HepG2 (cell line): ENCODE measurements around the gene NEURL3. TPM values are rescaled to one million over a fixed set of nuclear protein-coding genes. Genes with fewer than 3 reads are reported as not detected.

Experiments
- ATAC-seq: fragments of 200-7000 bp; cut with Tn5 transposase; 3 replicates; pipeline ENCODE4 v1.9.1; 2020; ENCODE audit warnings: mild to moderate bottlenecking, moderate library complexity
- BruUV-seq: library from RNA; stranded (reverse); fragments of 400-500 nt; replicated peaks from 2 replicates; lab custom pipeline; 2021; lab: Mats Ljungman, UMichigan
- CTCF ChIA-PET: fragments of 300-600 bp; formaldehyde crosslinking; extraction: SDS; loops from one replicate; lab custom pipeline; 2021; ENCODE audit warnings: low total read pairs, inconsistent platforms, low intra/inter-chr PET ratio; lab: Yijun Ruan, JAX
- POLR2A ChIA-PET: fragments of 350-600 bp; sonication (Branson Sonifier 250); formaldehyde crosslinking; loops from one replicate; lab custom pipeline; 2020; ENCODE audit warnings: antibody characterized with exemption, inconsistent platforms; lab: Yijun Ruan, JAX
- DNase-seq: peaks from one replicate; pipeline ENCODE4 v3.0.0-alpha.2; 2015; ENCODE audit warnings: low spot score
- FAIRE-seq: peaks from 3 replicates; lab custom pipeline; 2011; peaks lifted over from hg19 to GRCh38; lab: Jason Lieb, UNC
- H2AFZ ChIP-seq: one replicate; pipeline ENCODE4 v1.6.1; 2011; ENCODE audit warnings: low read length, inconsistent platforms
- H3K27ac ChIP-seq: fragments of 300-600 bp; 3 replicates; pipeline ENCODE4 v1.8.0; 2011; ENCODE audit warnings: mixed run types, mild to moderate bottlenecking, mixed read lengths, low read length, inconsistent platforms; ENCODE audit not compliant: insufficient read depth; ENCODE audit errors: extremely low read length
- H3K27me3 ChIP-seq, 2 experiments: fragments of 200-600 bp in 1 of 2; 2 replicates in 1 of 2; 3 replicates in 1 of 2; pipeline versions ENCODE4 v1.6.0 to v1.8.0; 2011; ENCODE audit warnings: low read length in 2 of 2, mild to moderate bottlenecking in 2 of 2, moderate library complexity in 2 of 2, inconsistent platforms in 1 of 2; ENCODE audit not compliant: insufficient read depth in 2 of 2, control insufficient read depth in 1 of 2
- H3K36me3 ChIP-seq, 2 experiments: fragments of 200-600 bp in 1 of 2; replicated peaks in 1 of 2; 2 replicates in 1 of 2; 3 replicates in 1 of 2; pipeline versions ENCODE4 v1.5.1 to v1.8.0; 2011; ENCODE audit warnings: low read length in 2 of 2, inconsistent platforms in 1 of 2; ENCODE audit not compliant: insufficient read depth in 2 of 2, control insufficient read depth in 1 of 2
- H3K4me1 ChIP-seq: 2 replicates; pipeline ENCODE4 v1.5.1; 2012; ENCODE audit warnings: low read length, inconsistent platforms; ENCODE audit not compliant: insufficient read depth
- H3K4me2 ChIP-seq: 2 replicates; pipeline ENCODE4 v1.6.0; 2011; ENCODE audit warnings: low read depth, low read length, inconsistent platforms
- H3K4me3 ChIP-seq, 3 experiments: fragments of 200-600 bp in 1 of 3; sonication (generic), shearing (Covaris generic) in 1 of 3; replicated peaks in 1 of 3; 2 replicates each; pipeline ENCODE4 v1.5.1; 2011 to 2016; ENCODE audit warnings: low read length in 3 of 3, inconsistent platforms in 2 of 3, low read depth in 2 of 3, mild to moderate bottlenecking in 2 of 3, control low read depth in 1 of 3, mixed read lengths in 1 of 3; ENCODE audit not compliant: insufficient read depth in 1 of 3
- H3K79me2 ChIP-seq: one replicate; pipeline ENCODE4 v1.6.1; 2011; ENCODE audit warnings: low read length, inconsistent platforms; ENCODE audit not compliant: insufficient read depth
- H3K9ac ChIP-seq: 2 replicates; pipeline ENCODE4 v1.6.0; 2011; ENCODE audit warnings: mild to moderate bottlenecking, low read depth, low read length, inconsistent platforms; ENCODE audit not compliant: insufficient read depth
- H3K9me3 ChIP-seq: 2 replicates; pipeline ENCODE4 v1.5.1; 2012; ENCODE audit warnings: mild to moderate bottlenecking, low read length
- H4K20me1 ChIP-seq: 2 replicates; pipeline ENCODE4 v1.6.0; 2011; ENCODE audit warnings: inconsistent platforms, mild to moderate bottlenecking, low read length, moderate library complexity; ENCODE audit not compliant: insufficient read depth
- ZMYM2 ChIP-seq: sonication (generic); formaldehyde crosslinking; IDR thresholded peaks from 2 replicates; pipeline ENCODE4 v1.8.0; 2022; ENCODE audit warnings: mild to moderate bottlenecking, missing genetic modification reagents
- ZNF17 ChIP-seq: sonication (generic); formaldehyde crosslinking; IDR thresholded peaks from 2 replicates; pipeline ENCODE4 v1.5.0; 2020; ENCODE audit warnings: mild to moderate bottlenecking, missing genetic modification reagents
- ZNF564 ChIP-seq: sonication (generic); formaldehyde crosslinking; IDR thresholded peaks from 2 replicates; pipeline ENCODE4 v1.8.1; 2023; ENCODE audit warnings: mild to moderate bottlenecking, missing genetic modification reagents
- ZNF598 ChIP-seq: sonication (generic); formaldehyde crosslinking; IDR thresholded peaks from 2 replicates; pipeline ENCODE4 v1.5.1; 2020; ENCODE audit warnings: mild to moderate bottlenecking, missing genetic modification reagents, borderline replicate concordance
- ZNF777 ChIP-seq: sonication (generic); formaldehyde crosslinking; IDR thresholded peaks from 2 replicates; pipeline ENCODE4 v1.4.0; 2020; ENCODE audit warnings: missing genetic modification reagents
- WGBS: methylation state at CpG from one replicate; pipeline ENCODE4 v1.1.6; 2017; ENCODE audit warnings: low lambda C conversion rate; 5-methylcytosine and 5-hydroxymethylcytosine counted together
- in situ Hi-C: cut with HindIII; loops from 2 replicates; pipeline ENCODE4 v1.10.0; 2017; ENCODE audit warnings: low pct_unique_long_range_greater_than_20kb; ENCODE audit not compliant: extremely low pct_ligation_motif_present
- intact Hi-C: fragments of 100-400 bp; cut with micrococcal nuclease; formaldehyde crosslinking; loops from one replicate; pipeline ENCODE4 v1.10.0; 2022; ENCODE audit not compliant: unreplicated experiment
- polyA plus RNA-seq, 8 experiments: library from polyadenylated mRNA; depleted of rRNA in 3 of 8; stranded (reverse) in 7 of 8; unstranded in 1 of 8; fragments of >200 nt; fragmentation: Illumina TruSeq in 4 of 8; extraction: Trizol in 4 of 8; gene quantifications; 2 replicates each; pipeline versions ENCODE4 v1.2.1 to v1.2.3, GENCODE V29; 2011 to 2016; ENCODE audit warnings: low read depth in 4 of 8, missing spikeins in 1 of 8, mixed read lengths in 1 of 8; ENCODE audit not compliant: insufficient read depth in 1 of 8
- total RNA-seq, 5 experiments: library from RNA; depleted of rRNA; stranded (reverse); fragments of >200 nt; fragmentation: Illumina TruSeq; extraction: Trizol; gene quantifications; 2 replicates each; pipeline ENCODE4 v1.2.3, GENCODE V29; 2016; ENCODE audit warnings: low read depth in 1 of 5
- TF ChIP-seq, protein P1 (sequence below): sonication (generic); formaldehyde crosslinking; IDR thresholded peaks from 2 replicates; pipeline ENCODE4 v1.4.0; 2020; ENCODE audit warnings: mild to moderate bottlenecking, missing genetic modification reagents

Gene NEURL3
- total and polyA plus RNA-seq, 2 of the 13 experiments (the other 11 are each of a cell fraction or from before 2014, with no cell fraction given), result 0.16 to 1.2 TPM

GRCh38 chr2:96542357-96542977, 37.3 kb upstream of the NEURL3 start:
- POLR2A ChIA-PET, result no interaction called here
- WGBS, result 77% methylated on average over 8 of the region's 8 CpGs

DNA sequence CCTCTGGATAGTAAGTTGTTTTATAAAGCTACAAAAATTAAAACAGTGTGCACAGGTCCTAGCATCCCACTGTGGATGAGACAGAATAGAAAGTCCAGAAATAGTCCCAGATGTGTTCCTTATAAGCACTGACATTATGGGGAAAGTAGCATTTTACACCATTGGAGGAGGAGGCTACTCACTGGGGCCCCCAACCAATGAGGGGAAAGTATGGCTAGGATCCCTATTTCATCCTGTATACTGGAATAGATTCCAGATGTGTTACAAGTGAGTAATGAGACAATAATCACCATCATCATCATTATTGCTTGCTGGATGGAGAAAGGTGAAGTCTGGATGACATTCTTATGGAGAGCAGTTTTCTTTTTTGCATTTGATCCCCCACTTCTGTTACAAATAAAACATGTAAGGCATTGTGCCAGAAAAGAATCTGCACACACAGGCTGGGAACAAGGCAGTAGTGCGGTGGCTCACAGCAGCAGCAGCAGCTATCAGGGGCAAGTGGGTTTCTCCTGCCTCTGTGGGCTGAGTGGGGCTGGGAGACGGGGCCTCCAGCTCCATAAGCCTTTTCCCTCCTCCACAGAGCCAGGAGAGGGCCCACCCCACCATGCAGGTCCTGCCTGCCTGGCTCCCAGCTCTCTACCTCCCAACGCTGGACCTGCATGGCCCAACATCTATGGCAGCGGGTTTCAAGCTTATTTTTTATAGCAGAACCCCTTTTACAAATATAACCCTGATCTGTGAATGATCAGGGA, 36.4 kb upstream of the NEURL3 start:
- H3K4me3 ChIP-seq, result no peak overlapping the region
- no peak overlapping the region for H2AFZ ChIP-seq
- in situ Hi-C loops, result no loop called here
- no peak for DNase-seq
- peaks cover 23% of the 10 kb centered on the region for H3K4me1 ChIP-seq
- H3K4me2 ChIP-seq, result no peak overlapping the region
- no peaks in the 10 kb centered on the region for H3K9me3 ChIP-seq
- BruUV-seq, result no TSS peak
- peaks cover 0 to 7% of the 10 kb centered on the region in 2 experiments; a peak in 3 of 5 replicates for H3K27me3 ChIP-seq
- no peak for FAIRE-seq
- H3K36me3 ChIP-seq, result no peaks in the 10 kb centered on the region
- H3K9ac ChIP-seq, result no peak overlapping the region
- no peak for ATAC-seq
- intact Hi-C loops, result no loop called here
- TF ChIP-seq ZNF564 (CRISPR knock-in tag) (no peak), ZMYM2 (CRISPR knock-in tag) (no peak), ZNF598 (CRISPR knock-in tag) (no peak), ZNF777 (CRISPR knock-in tag) (no peak)
- no peak overlapping the region for H3K27ac ChIP-seq
- H4K20me1 ChIP-seq, result no peaks in the 10 kb centered on the region; the same call in 1 of the 2 replicates
- no peaks in the 10 kb centered on the region for H3K79me2 ChIP-seq
- WGBS, result 88% methylated on average over 4 of the region's 4 CpGs
- ChIA-PET CTCF (no interaction called here), POLR2A (no interaction called here)

More at GRCh38 chr2:96542357-96542977, 37.3 kb upstream of the NEURL3 start:
- CTCF ChIA-PET, result no interaction called here
- intact Hi-C loops, result no loop called here
- peaks cover 0 to 7% of the 10 kb centered on the region in 2 experiments; a peak in 3 of 5 replicates for H3K27me3 ChIP-seq
- no TSS peak for BruUV-seq
- no peak overlapping the region for H3K4me2 ChIP-seq
- H3K4me1 ChIP-seq, result peaks cover 19% of the 10 kb centered on the region
- in situ Hi-C loops, result no loop called here
- H3K79me2 ChIP-seq, result no peaks in the 10 kb centered on the region
- no peak overlapping the region for H2AFZ ChIP-seq
- DNase-seq, result no peak
- ATAC-seq, result no peak
- H3K27ac ChIP-seq, result no peak overlapping the region
- FAIRE-seq, result no peak
- TF ChIP-seq, protein P1, sequence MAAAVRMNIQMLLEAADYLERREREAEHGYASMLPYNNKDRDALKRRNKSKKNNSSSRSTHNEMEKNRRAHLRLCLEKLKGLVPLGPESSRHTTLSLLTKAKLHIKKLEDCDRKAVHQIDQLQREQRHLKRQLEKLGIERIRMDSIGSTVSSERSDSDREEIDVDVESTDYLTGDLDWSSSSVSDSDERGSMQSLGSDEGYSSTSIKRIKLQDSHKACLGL, result no peak
- TF ChIP-seq ZNF17 (CRISPR knock-in tag), result no peak
- H3K9me3 ChIP-seq, result no peaks in the 10 kb centered on the region
- no peak overlapping the region for H3K9ac ChIP-seq
- H3K4me3 ChIP-seq, result no peak overlapping the region
- no peaks in the 10 kb centered on the region; a peak in 1 of 5 replicates for H3K36me3 ChIP-seq
- H4K20me1 ChIP-seq, result no peaks in the 10 kb centered on the region; the same call in 1 of the 2 replicates
